ENCODE measurements around the gene FAM187B.

- TF ChIP-seq, protein P1, sequence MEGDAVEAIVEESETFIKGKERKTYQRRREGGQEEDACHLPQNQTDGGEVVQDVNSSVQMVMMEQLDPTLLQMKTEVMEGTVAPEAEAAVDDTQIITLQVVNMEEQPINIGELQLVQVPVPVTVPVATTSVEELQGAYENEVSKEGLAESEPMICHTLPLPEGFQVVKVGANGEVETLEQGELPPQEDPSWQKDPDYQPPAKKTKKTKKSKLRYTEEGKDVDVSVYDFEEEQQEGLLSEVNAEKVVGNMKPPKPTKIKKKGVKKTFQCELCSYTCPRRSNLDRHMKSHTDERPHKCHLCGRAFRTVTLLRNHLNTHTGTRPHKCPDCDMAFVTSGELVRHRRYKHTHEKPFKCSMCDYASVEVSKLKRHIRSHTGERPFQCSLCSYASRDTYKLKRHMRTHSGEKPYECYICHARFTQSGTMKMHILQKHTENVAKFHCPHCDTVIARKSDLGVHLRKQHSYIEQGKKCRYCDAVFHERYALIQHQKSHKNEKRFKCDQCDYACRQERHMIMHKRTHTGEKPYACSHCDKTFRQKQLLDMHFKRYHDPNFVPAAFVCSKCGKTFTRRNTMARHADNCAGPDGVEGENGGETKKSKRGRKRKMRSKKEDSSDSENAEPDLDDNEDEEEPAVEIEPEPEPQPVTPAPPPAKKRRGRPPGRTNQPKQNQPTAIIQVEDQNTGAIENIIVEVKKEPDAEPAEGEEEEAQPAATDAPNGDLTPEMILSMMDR (IDR thresholded peaks at IDR 0.05) = no peak
- TF ChIP-seq POLR2AphosphoS5 (IDR thresholded peaks at IDR 0.05) = no peak
Observed at GRCh38 chr19:35272122-35272719, 43.7 kb upstream of the FAM187B start.

All from prostate gland (tissue), 2 donors.